ENCODE data around the gene CARD6. TPM values are rescaled to one million over a fixed set of nuclear protein-coding genes. Genes with fewer than 3 reads are reported as not detected.
"Not testable (repeated sequence)": the region's sequence is repeated elsewhere in the genome, so short reads cannot be mapped to it uniquely, and the experiment has no call there.

CARD6 gene
- total and polyA plus RNA-seq, 8 donors, result 5.9 to 28.9 (median 6.9) TPM

DNA sequence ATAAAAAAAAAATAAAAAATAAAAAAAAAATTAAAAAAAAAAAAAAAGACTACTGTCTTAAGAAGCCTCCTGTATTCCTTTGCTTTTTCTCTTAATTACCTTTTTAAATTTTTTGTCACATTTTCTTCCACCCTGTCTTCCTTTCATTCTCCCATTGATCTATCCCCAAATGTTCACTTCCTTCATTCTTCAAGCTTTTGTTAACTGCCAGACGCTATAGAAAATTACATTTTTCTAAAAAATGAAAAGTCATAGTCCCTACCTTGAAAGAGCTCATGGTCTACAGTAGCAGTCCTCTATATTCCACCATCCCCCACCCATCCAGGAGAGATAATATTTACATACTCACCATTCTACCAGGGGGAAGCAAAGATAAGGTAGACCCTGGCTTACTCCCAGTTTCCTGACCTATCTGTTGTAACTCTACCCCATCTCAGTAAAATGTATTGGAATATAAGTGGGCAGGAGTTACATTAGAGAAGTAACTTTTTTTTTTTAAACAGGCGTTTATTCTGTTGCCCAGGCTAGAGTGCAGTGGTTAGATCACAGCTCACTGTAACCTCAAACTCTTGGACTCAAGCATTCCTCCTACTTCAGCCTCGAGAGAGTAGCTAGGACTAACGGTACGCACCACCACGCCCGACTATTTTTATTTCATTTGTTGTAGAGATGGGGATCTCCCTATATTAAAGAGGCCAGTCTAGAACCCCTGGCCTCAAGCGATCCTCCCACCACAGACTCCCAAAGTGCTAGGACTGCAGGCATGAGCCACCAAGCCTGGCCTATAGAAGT is 39.2 kb upstream of the CARD6 start:
- no peak for TF ChIP-seq CTCF (IDR thresholded peaks at IDR 0.05)
- intact Hi-C loops (cut with DNase I), result no loop called here

GRCh38 chr5:40812125-40812524 is 29.0 kb upstream of the CARD6 start:
- H3K4me1 ChIP-seq, result no peaks in the 10 kb centered on the region
- no peaks in the 10 kb centered on the region for H3K36me3 ChIP-seq
- H3K9me3 ChIP-seq, result no peaks in the 10 kb centered on the region
- no peaks in the 10 kb centered on the region for H3K27me3 ChIP-seq
- no peak overlapping the region for H3K4me3 ChIP-seq
- TF ChIP-seq CTCF (IDR thresholded peaks at IDR 0.05), result no peak
- intact Hi-C loops (cut with DNase I), result no loop called here
- ATAC-seq (no peak), DNase-seq (no peak)
- H3K27ac ChIP-seq, result no peak overlapping the region

More for the DNA sequence above, 39.2 kb upstream of the CARD6 start:
- no peaks in the 10 kb centered on the region for H3K9me3 ChIP-seq
- H3K27ac ChIP-seq, result no peak overlapping the region
- no peak overlapping the region for H3K4me3 ChIP-seq
- H3K36me3 ChIP-seq, result no peaks in the 10 kb centered on the region
- DNase-seq (no peak), ATAC-seq (no peak)
- peaks cover under 1 to 9% of the 10 kb centered on the region in 2 donors for H3K4me1 ChIP-seq
- no peaks in the 10 kb centered on the region for H3K27me3 ChIP-seq

DNA sequence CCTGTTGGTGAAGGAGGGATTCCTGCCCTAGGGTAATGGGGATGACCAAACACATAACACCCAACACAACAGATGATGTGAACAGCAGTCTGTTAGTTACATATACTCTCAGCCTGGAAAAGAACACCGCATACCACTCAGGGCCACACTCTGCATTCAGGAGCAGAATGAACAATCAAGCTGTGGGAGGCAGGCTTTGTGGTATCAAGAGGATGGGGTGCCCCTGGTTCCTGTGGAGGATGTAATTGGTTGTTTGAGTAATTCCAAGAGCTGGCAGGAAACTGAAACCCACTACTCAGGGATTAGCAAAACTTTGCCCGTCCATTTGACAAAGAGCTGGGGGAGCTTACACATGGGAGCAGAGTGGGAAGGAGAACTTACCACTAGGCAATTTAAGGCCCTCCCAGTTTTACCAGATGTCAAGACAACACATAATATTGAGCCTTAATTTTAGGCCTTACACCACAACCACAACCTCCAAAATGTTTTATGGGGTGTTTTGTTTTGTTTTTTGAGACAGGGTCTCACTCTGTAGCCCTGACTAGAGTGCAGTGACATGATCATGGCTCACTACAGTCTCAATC is 27.4 kb upstream of the CARD6 start:
- no peak for ATAC-seq
- TF ChIP-seq CTCF (IDR thresholded peaks at IDR 0.05), result no peak
- intact Hi-C loops (cut with DNase I), result no loop called here
- Histone ChIP-seq H3K36me3 (no peaks in the 10 kb centered on the region), H3K27ac (no peak overlapping the region), H3K4me3 (no peak overlapping the region), H3K9me3 (no peaks in the 10 kb centered on the region), H3K27me3 (no peaks in the 10 kb centered on the region), H3K4me1 (no peaks in the 10 kb centered on the region)
- DNase-seq, result no peak

DNA sequence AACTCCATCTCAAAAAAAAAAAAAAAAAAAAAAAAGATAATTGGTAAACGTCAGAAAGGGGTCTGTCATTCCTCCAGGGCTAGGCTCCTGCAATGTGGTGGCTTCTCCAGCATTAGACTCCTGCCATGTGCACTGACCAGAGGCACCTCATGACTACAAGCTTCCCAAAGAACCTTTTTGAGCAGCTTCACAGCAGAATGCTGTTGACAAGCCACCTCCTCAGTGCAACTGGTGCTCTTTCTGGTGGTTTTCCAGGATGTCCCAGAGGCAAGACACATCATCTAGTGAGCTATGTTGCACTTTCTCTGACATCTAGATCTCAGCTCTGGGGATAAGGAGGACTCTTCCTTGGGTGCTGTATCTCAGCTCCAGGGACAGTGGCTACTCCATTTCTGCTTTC is 17.7 kb upstream of the CARD6 start:
- TF ChIP-seq CTCF (IDR thresholded peaks at IDR 0.05), result no peak
- ATAC-seq, result no peak
- intact Hi-C loops (cut with DNase I), result no loop called here

GRCh38 chr5:40825461-40826043 is 15.6 kb upstream of the CARD6 start:
- H3K27ac ChIP-seq; ATAC-seq; DNase-seq; H3K27me3 ChIP-seq; intact Hi-C loops (cut with DNase I); H3K4me3 ChIP-seq; H3K4me1 ChIP-seq; H3K9me3 ChIP-seq: not testable (repeated sequence)
- peaks cover 0 to 52% of the 10 kb centered on the region in 2 donors for H3K36me3 ChIP-seq

More for the DNA sequence above, 17.7 kb upstream of the CARD6 start:
- Histone ChIP-seq H3K27me3 (no peaks in the 10 kb centered on the region), H3K36me3 (peaks cover 0 to 31% of the 10 kb centered on the region in 2 donors), H3K4me1 (no peaks in the 10 kb centered on the region), H3K9me3 (no peaks in the 10 kb centered on the region), H3K27ac (no peak overlapping the region), H3K4me3 (no peak overlapping the region)
- DNase-seq, result no peak

Data from left lung (tissue), 10 donors.